GM18861 (cell line): ENCODE results near the gene KCNQ1.

ENCODE experiments used
- ATAC-seq: cut with Tn5 transposase; IDR thresholded peaks from one replicate; pipeline ENCODE4 v1.9.1; 2021; ENCODE audit not compliant: unreplicated experiment

The KCNQ1 gene

GRCh38 chr11:2423157-2424025, 21.4 kb upstream of the KCNQ1 start:
- no peak for ATAC-seq

- no peak for ATAC-seq
Observed at GRCh38 chr11:2424811-2425495, 19.9 kb upstream of the KCNQ1 start.

- ATAC-seq = no peak
Observed at GRCh38 chr11:2425506-2425905, 19.3 kb upstream of the KCNQ1 start.

- no peak for ATAC-seq
Observed at GRCh38 chr11:2426221-2426620, 18.6 kb upstream of the KCNQ1 start.

- ATAC-seq = no peak
Observed at GRCh38 chr11:2426826-2427521, 17.8 kb upstream of the KCNQ1 start.

GRCh38 chr11:2427721-2428321, 17.0 kb upstream of the KCNQ1 start:
- no peak for ATAC-seq

- ATAC-seq = no peak
Observed at GRCh38 chr11:2428322-2428795, 16.4 kb upstream of the KCNQ1 start.

- ATAC-seq = no peak
Observed at GRCh38 chr11:2431395-2431794, 13.4 kb upstream of the KCNQ1 start.

GRCh38 chr11:2432171-2432621, 12.6 kb upstream of the KCNQ1 start:
- no peak for ATAC-seq

- no peak for ATAC-seq
Observed at GRCh38 chr11:2432628-2433071, 12.2 kb upstream of the KCNQ1 start.

- no peak for ATAC-seq
Observed at GRCh38 chr11:2433106-2433925, 11.5 kb upstream of the KCNQ1 start.

GRCh38 chr11:2434008-2434407, 10.8 kb upstream of the KCNQ1 start:
- no peak for ATAC-seq

- no peak for ATAC-seq
Observed at GRCh38 chr11:2434506-2435255, 10.1 kb upstream of the KCNQ1 start.

- no peak for ATAC-seq
Observed at GRCh38 chr11:2435288-2436012, 9.4 kb upstream of the KCNQ1 start.

- no peak for ATAC-seq
Observed at GRCh38 chr11:2436013-2436520, 8.7 kb upstream of the KCNQ1 start.

- ATAC-seq = no peak
Observed at GRCh38 chr11:2436521-2437031, 8.2 kb upstream of the KCNQ1 start.

- no peak for ATAC-seq
Observed at GRCh38 chr11:2437516-2437915, 7.3 kb upstream of the KCNQ1 start.

GRCh38 chr11:2439820-2440219, 5.0 kb upstream of the KCNQ1 start:
- ATAC-seq = no peak
